ENCODE measurements around the gene UXS1. TPM values are rescaled to one million over a fixed set of nuclear protein-coding genes. Genes with fewer than 3 reads are reported as not detected.

Gene UXS1
- total and polyA plus RNA-seq, 5 experiments from 2014 or later, result 56.4 to 187 (median 108) TPM

GRCh38 chr2:106187273-106187891 is 6.7 kb downstream of the UXS1 start:
- ATAC-seq, result peak; percentile 42 to 63
- Mint-ChIP-seq H3K27ac (peak overlapping the region; percentile 65 to 92 (median 83)), H3K4me1 (peaks cover 59 to 94% (median 89%) of the 10 kb centered on the region in 4 donors), H3K36me3 (peaks cover 0 to 27% (median 7%) of the 10 kb centered on the region in 3 donors), H3K4me3 (peak overlapping the region; percentile 46 to 83 (median 70)), H3K27me3 (no peaks in the 10 kb centered on the region), H3K9me3 (no peaks in the 10 kb centered on the region)
- DNase-seq, result peak in 2 of 10 donors; percentile 37 to 50
- POLR2A ChIA-PET, result interaction anchor here (0.6 to 5.0 kb wide), 3 partner anchors 17 to 31 kb away, joined by 3 to 46 read pairs (median 3); no protein-coding TSS in a partner anchor

- Mint-ChIP-seq H3K36me3 (peaks cover 0 to 27% (median 7%) of the 10 kb centered on the region in 3 donors), H3K27ac (peak overlapping the region in 7 of 10 donors; percentile 23 to 69 (median 44)), H3K4me1 (peaks cover 52 to 88% (median 87%) of the 10 kb centered on the region in 4 donors), H3K4me3 (peak overlapping the region in 7 of 10 donors; percentile 2 to 74 (median 31)), H3K27me3 (no peaks in the 10 kb centered on the region), H3K9me3 (no peaks in the 10 kb centered on the region)
- ATAC-seq (no peak), DNase-seq (no peak)
- POLR2A ChIA-PET, result interaction anchor here (1.2 kb wide), 1 partner anchor 25 kb away, joined by 4 read pairs; no protein-coding TSS in a partner anchor
Observed at GRCh38 chr2:106185475-106186184, 8.5 kb downstream of the UXS1 start.

GRCh38 chr2:106184857-106185256 is 9.2 kb downstream of the UXS1 start:
- peak overlapping the region in 8 of 10 donors; percentile 1 to 83 (median 58) for H3K27ac Mint-ChIP-seq
- no peaks in the 10 kb centered on the region for H3K9me3 Mint-ChIP-seq
- no peaks in the 10 kb centered on the region for H3K27me3 Mint-ChIP-seq
- DNase-seq (no peak), ATAC-seq (no peak)
- H3K36me3 Mint-ChIP-seq, result peaks cover 0 to 24% (median 7%) of the 10 kb centered on the region in 3 donors
- H3K4me3 Mint-ChIP-seq, result peak overlapping the region in 8 of 10 donors; percentile 0 to 74 (median 43)
- H3K4me1 Mint-ChIP-seq, result peaks cover 55 to 90% (median 89%) of the 10 kb centered on the region in 4 donors
- POLR2A ChIA-PET, result no interaction called here

GRCh38 chr2:106184394-106184793 is 9.7 kb downstream of the UXS1 start:
- DNase-seq, result no peak
- Mint-ChIP-seq H3K27ac (peak overlapping the region; percentile 25 to 83 (median 64)), H3K9me3 (no peaks in the 10 kb centered on the region), H3K4me1 (peaks cover 51 to 90% (median 87%) of the 10 kb centered on the region in 4 donors), H3K36me3 (peaks cover 0 to 21% (median 7%) of the 10 kb centered on the region in 3 donors), H3K4me3 (peak overlapping the region in 8 of 10 donors; percentile 22 to 76 (median 53)), H3K27me3 (no peaks in the 10 kb centered on the region)
- POLR2A ChIA-PET, result no interaction called here
- peak; percentile 43 to 49 for ATAC-seq

- peak overlapping the region; percentile 40 to 83 (median 68) for H3K27ac Mint-ChIP-seq
- H3K9me3 Mint-ChIP-seq, result no peaks in the 10 kb centered on the region
- peaks cover 47 to 89% (median 85%) of the 10 kb centered on the region in 4 donors for H3K4me1 Mint-ChIP-seq
- POLR2A ChIA-PET, result interaction anchor here (0.8 kb wide), 1 partner anchor 14 kb away, joined by 3 read pairs; no protein-coding TSS in a partner anchor
- peaks cover under 1 to 21% (median 9%) of the 10 kb centered on the region in 3 donors for H3K36me3 Mint-ChIP-seq
- H3K27me3 Mint-ChIP-seq, result no peaks in the 10 kb centered on the region
- DNase-seq, result no peak
- H3K4me3 Mint-ChIP-seq, result peak overlapping the region in 8 of 10 donors; percentile 31 to 74 (median 70)
- peak in 1 of 2 donors; percentile 18 for ATAC-seq
Observed at GRCh38 chr2:106183101-106183696, 10.9 kb downstream of the UXS1 start.

- no peak for ATAC-seq
- Mint-ChIP-seq H3K9me3 (no peaks in the 10 kb centered on the region), H3K4me3 (peak overlapping the region in 1 of 10 donors; percentile 18), H3K27me3 (no peaks in the 10 kb centered on the region), H3K36me3 (peaks cover 5 to 33% (median 12%) of the 10 kb centered on the region in 3 donors), H3K4me1 (peaks cover 51 to 92% (median 82%) of the 10 kb centered on the region in 4 donors), H3K27ac (peak overlapping the region in 2 of 10 donors; percentile 8 to 12)
- DNase-seq, result no peak
- POLR2A ChIA-PET, result interaction anchor here (0.6 kb wide), 1 partner anchor 289 kb away, joined by 4 read pairs; no protein-coding TSS in a partner anchor
Observed at GRCh38 chr2:106181064-106181463, 13.0 kb downstream of the UXS1 start.

GRCh38 chr2:106180602-106181001 is 13.5 kb downstream of the UXS1 start:
- Mint-ChIP-seq H3K27me3 (no peaks in the 10 kb centered on the region), H3K36me3 (peaks cover 5 to 29% (median 8%) of the 10 kb centered on the region in 3 donors), H3K4me1 (peaks cover 52 to 92% (median 82%) of the 10 kb centered on the region in 4 donors), H3K9me3 (no peaks in the 10 kb centered on the region), H3K4me3 (peak overlapping the region in 2 of 10 donors; percentile 18 to 30), H3K27ac (peak overlapping the region in 3 of 10 donors; percentile 1 to 29 (median 12))
- DNase-seq (no peak), ATAC-seq (no peak)
- POLR2A ChIA-PET, result no interaction called here

GRCh38 chr2:106178716-106179115 is 15.4 kb downstream of the UXS1 start:
- Mint-ChIP-seq H3K27ac (peak overlapping the region in 2 of 10 donors; percentile 38 to 62), H3K36me3 (peaks cover 5 to 24% (median 5%) of the 10 kb centered on the region in 3 donors), H3K27me3 (no peaks in the 10 kb centered on the region), H3K4me3 (no peak overlapping the region), H3K9me3 (no peaks in the 10 kb centered on the region), H3K4me1 (peaks cover 53 to 92% (median 83%) of the 10 kb centered on the region in 4 donors)
- no peak for DNase-seq
- POLR2A ChIA-PET, result interaction anchor here (0.6 kb wide), 1 partner anchor 18 kb away, joined by 3 read pairs; no protein-coding TSS in a partner anchor
- ATAC-seq, result no peak

- Mint-ChIP-seq H3K36me3 (peaks cover 5 to 25% (median 5%) of the 10 kb centered on the region in 3 donors), H3K27ac (peak overlapping the region in 5 of 10 donors; percentile 25 to 94 (median 41)), H3K4me1 (peaks cover 52 to 94% (median 84%) of the 10 kb centered on the region in 4 donors), H3K4me3 (peak overlapping the region in 2 of 10 donors; percentile 1 to 64), H3K9me3 (no peaks in the 10 kb centered on the region), H3K27me3 (no peaks in the 10 kb centered on the region)
- no peak for ATAC-seq
- POLR2A ChIA-PET, result interaction anchor here (1.3 kb wide), 1 partner anchor 18 kb away, joined by 5 read pairs; no protein-coding TSS in a partner anchor
- no peak for DNase-seq
Observed at GRCh38 chr2:106177581-106177980, 16.5 kb downstream of the UXS1 start.

- DNase-seq (no peak), ATAC-seq (no peak)
- H3K27me3 Mint-ChIP-seq, result no peaks in the 10 kb centered on the region
- peak overlapping the region in 7 of 10 donors; percentile 30 to 81 (median 79) for H3K27ac Mint-ChIP-seq
- H3K4me3 Mint-ChIP-seq, result peak overlapping the region in 2 of 10 donors; percentile 24 to 52
- no peaks in the 10 kb centered on the region for H3K9me3 Mint-ChIP-seq
- POLR2A ChIA-PET, result interaction anchor here (1.3 kb wide), 1 partner anchor 17 kb away, joined by 5 read pairs; no protein-coding TSS in a partner anchor
- peaks cover 53 to 93% (median 84%) of the 10 kb centered on the region in 4 donors for H3K4me1 Mint-ChIP-seq
- H3K36me3 Mint-ChIP-seq, result peaks cover 5 to 23% (median 5%) of the 10 kb centered on the region in 3 donors
Observed at GRCh38 chr2:106176446-106177099, 17.5 kb downstream of the UXS1 start.

- ATAC-seq (no peak), DNase-seq (no peak)
- peaks cover 5 to 23% (median 5%) of the 10 kb centered on the region in 3 donors for H3K36me3 Mint-ChIP-seq
- peak overlapping the region; percentile 49 to 89 (median 78) for H3K27ac Mint-ChIP-seq
- POLR2A ChIA-PET, result interaction anchor here (0.9 to 3.2 kb wide), 2 partner anchors 11 to 15 kb away, joined by 3 to 13 read pairs; no protein-coding TSS in a partner anchor
- peaks cover 51 to 91% (median 85%) of the 10 kb centered on the region in 4 donors for H3K4me1 Mint-ChIP-seq
- no peaks in the 10 kb centered on the region for H3K27me3 Mint-ChIP-seq
- H3K4me3 Mint-ChIP-seq, result peak overlapping the region in 5 of 10 donors; percentile 42 to 65 (median 51)
- H3K9me3 Mint-ChIP-seq, result no peaks in the 10 kb centered on the region
Observed at GRCh38 chr2:106175086-106175850, 18.8 kb downstream of the UXS1 start.

Measured in naive thymus-derived CD8-positive, alpha-beta T cell (primary cell).